ENCODE data around the gene UNC45B. TPM values are rescaled to one million over a fixed set of nuclear protein-coding genes. Genes with fewer than 3 reads are reported as not detected.
"Not testable (repeated sequence)": the region's sequence is repeated elsewhere in the genome, so short reads cannot be mapped to it uniquely, and the experiment has no call there.

Gene UNC45B
- total and polyA plus RNA-seq, 3 donors from 2014 or later, result 0.68 to 2.2 (median 1.1) TPM

- H3K9me3 ChIP-seq, result no peaks in the 10 kb centered on the region
- no peaks in the 10 kb centered on the region for H3K4me1 ChIP-seq
- no peaks in the 10 kb centered on the region for H3K36me3 ChIP-seq (ENCODE audit: low read depth, missing control alignments)
- H3K4me3 ChIP-seq, result no peak overlapping the region
- no peak for DNase-seq
- TF ChIP-seq CTCF (IDR thresholded peaks at IDR 0.05) (no peak), POLR2A (IDR thresholded peaks at IDR 0.05) (no peak)
- H3K27me3 ChIP-seq, result no peaks in the 10 kb centered on the region
- intact Hi-C loops (cut with DNase I; ENCODE audit: low total_unique reads), result no loop called here
- 53 to 77% methylated on average over 4 of the region's 4 CpGs for WGBS, 2 donors
- H3K27ac ChIP-seq, result no peak overlapping the region
These were observed 1.3 kb upstream of the UNC45B start for GRCh38 chr17:35146214-35146833.

GRCh38 chr17:35148144-35148543 is 527 bp downstream of the UNC45B start:
- Histone ChIP-seq H3K27me3 (no peaks in the 10 kb centered on the region), H3K4me3 (no peak overlapping the region), H3K36me3 (ENCODE audit: low read depth, missing control alignments) (no peaks in the 10 kb centered on the region), H3K9me3 (no peaks in the 10 kb centered on the region), H3K4me1 (no peaks in the 10 kb centered on the region), H3K27ac (no peak overlapping the region)
- DNase-seq, result no peak
- intact Hi-C loops (cut with DNase I; ENCODE audit: low total_unique reads), result no loop called here
- TF ChIP-seq POLR2A (IDR thresholded peaks at IDR 0.05) (no peak), CTCF (IDR thresholded peaks at IDR 0.05) (no peak)
- 64 to 73% methylated on average over 8 to 9 of the region's 9 CpGs for whole genome bisulfite sequencing, 2 donors

- intact Hi-C loops (cut with DNase I; ENCODE audit: low total_unique reads), result no loop called here
- WGBS, 2 donors, result 95 to 97% methylated on average over 4 to 11 of the region's 11 CpGs
These were observed 2.3 kb downstream of the UNC45B start for GRCh38 chr17:35149941-35150340.

GRCh38 chr17:35151080-35151479 is 3.5 kb downstream of the UNC45B start:
- H3K9me3 ChIP-seq; H3K36me3 ChIP-seq (ENCODE audit: low read depth, missing control alignments); H3K27me3 ChIP-seq; DNase-seq; H3K4me1 ChIP-seq; H3K27ac ChIP-seq; H3K4me3 ChIP-seq; intact Hi-C loops (cut with DNase I; ENCODE audit: low total_unique reads): not testable (repeated sequence)
- 75 to 81% methylated on average over 29 of the region's 29 CpGs for WGBS, 2 donors

More at GRCh38 chr17:35149941-35150340, 2.3 kb downstream of the UNC45B start:
- Histone ChIP-seq H3K27ac (no peak overlapping the region), H3K9me3 (no peaks in the 10 kb centered on the region), H3K36me3 (ENCODE audit: low read depth, missing control alignments) (no peaks in the 10 kb centered on the region), H3K27me3 (no peaks in the 10 kb centered on the region), H3K4me1 (no peaks in the 10 kb centered on the region), H3K4me3 (no peak overlapping the region)
- no peak for DNase-seq
- TF ChIP-seq POLR2A (IDR thresholded peaks at IDR 0.05) (no peak), CTCF (IDR thresholded peaks at IDR 0.05) (no peak)

- DNase-seq, result no peak
- TF ChIP-seq POLR2A (IDR thresholded peaks at IDR 0.05) (no peak), CTCF (IDR thresholded peaks at IDR 0.05) (no peak)
- Histone ChIP-seq H3K27me3 (no peaks in the 10 kb centered on the region), H3K9me3 (no peaks in the 10 kb centered on the region), H3K36me3 (ENCODE audit: low read depth, missing control alignments) (no peaks in the 10 kb centered on the region), H3K27ac (no peak overlapping the region), H3K4me1 (no peaks in the 10 kb centered on the region), H3K4me3 (no peak overlapping the region)
- intact Hi-C loops (cut with DNase I; ENCODE audit: low total_unique reads), result no loop called here
- 75 to 77% methylated on average over 13 of the region's 13 CpGs for WGBS, 2 donors
These were observed 5.0 kb downstream of the UNC45B start for GRCh38 chr17:35152421-35153140.

Measured in testis (tissue), 3 donors.